Smooth muscle cell (in vitro differentiated cells): ENCODE results near the gene HAO1. TPM values are rescaled to one million over a fixed set of nuclear protein-coding genes. Genes with fewer than 3 reads are reported as not detected.
A peak's percentile ranks its signal among the peaks of the same experiment; 100 is the strongest.

Experiments
- DNase-seq: peaks from one replicate; lab custom pipeline; 2025; ENCODE audit not compliant: unreplicated experiment; lab: John Stamatoyannopoulos, UW
- H2AFZ ChIP-seq: fragments of 200-600 bp; sonication (generic); 2 replicates; pipeline ENCODE4 v1.6.0; 2016; ENCODE audit warnings: antibody characterized with exemption, low read depth, mild to moderate bottlenecking
- H3F3A ChIP-seq: fragments of 200-600 bp; sonication (generic); 2 replicates; pipeline ENCODE4 v1.6.0; 2017; ENCODE audit warnings: antibody characterized with exemption, low read depth
- H3K27ac ChIP-seq: fragments of 200-600 bp; sonication (generic); 2 replicates; pipeline ENCODE4 v1.5.1; 2016; ENCODE audit warnings: low read depth, mild to moderate bottlenecking
- H3K27me3 ChIP-seq: fragments of 200-600 bp; sonication (generic); 2 replicates; pipeline ENCODE4 v1.6.1; 2016; ENCODE audit warnings: low read depth, mild to moderate bottlenecking
- H3K36me3 ChIP-seq: fragments of 200-600 bp; sonication (generic); 2 replicates; pipeline ENCODE4 v1.5.1; 2016; ENCODE audit warnings: low read depth
- H3K4me1 ChIP-seq: fragments of 200-600 bp; sonication (generic); 2 replicates; pipeline ENCODE4 v1.5.1; 2016; ENCODE audit warnings: low read depth
- H3K4me2 ChIP-seq: fragments of 200-600 bp; sonication (generic); 2 replicates; pipeline ENCODE4 v1.6.0; 2016; ENCODE audit warnings: mild to moderate bottlenecking
- H3K4me3 ChIP-seq: fragments of 200-600 bp; sonication (generic); 2 replicates; pipeline ENCODE4 v1.5.1; 2016; ENCODE audit warnings: mild to moderate bottlenecking
- H3K79me2 ChIP-seq: fragments of 200-600 bp; sonication (generic); 2 replicates; pipeline ENCODE4 v1.6.0; 2016; ENCODE audit warnings: low read depth, mild to moderate bottlenecking
- H3K9ac ChIP-seq: fragments of 200-600 bp; sonication (generic); 2 replicates; pipeline ENCODE4 v1.6.0; 2016; ENCODE audit warnings: low read depth
- H3K9me3 ChIP-seq: fragments of 200-600 bp; sonication (generic); replicated peaks from 2 replicates; pipeline ENCODE4 v1.5.1; 2016; ENCODE audit warnings: low read depth
- H4K20me1 ChIP-seq: fragments of 200-600 bp; sonication (generic); 2 replicates; pipeline ENCODE4 v1.6.0; 2016; ENCODE audit warnings: low read depth
- CTCF ChIP-seq: fragments of 200-600 bp; sonication (generic); IDR thresholded peaks from 2 replicates; pipeline ENCODE4 v1.5.1; 2017; ENCODE audit warnings: borderline replicate concordance, mild to moderate bottlenecking, antibody characterized with exemption; ENCODE audit not compliant: insufficient read depth, poor library complexity, severe bottlenecking
- WGBS: methylation state at CpG from one replicate; pipeline ENCODE4 v1.1.7; 2016; ENCODE audit warnings: low lambda C conversion rate; 5-methylcytosine and 5-hydroxymethylcytosine counted together
- polyA plus RNA-seq: library from polyadenylated mRNA; unstranded; fragments of >200 nt; fragmentation: Nextera tagmentation; extraction: Ambion mirVana; gene quantifications from 2 replicates; pipeline ENCODE4 v1.2.1, GENCODE V29; 2016
- total RNA-seq: library from RNA; depleted of rRNA; stranded (reverse); fragments of >200 nt; gene quantifications from 2 replicates; pipeline ENCODE4 v1.2.3, GENCODE V29; 2014

HAO1 gene
- total and polyA plus RNA-seq, 2 experiments from 2014 or later = not detected

- 86% methylated on average over 2 of the region's 2 CpGs for WGBS
- H3K4me1 ChIP-seq = no peaks in the 10 kb centered on the region
Observed at GRCh38 chr20:7897781-7898364, 42.4 kb downstream of the HAO1 start.

GRCh38 chr20:7893014-7893730 lies 47.1 kb downstream of the HAO1 start:
- no peak overlapping the region for H3K4me3 ChIP-seq
- no peaks in the 10 kb centered on the region for H3K4me1 ChIP-seq
- H3K4me2 ChIP-seq = no peak overlapping the region
- no peak for TF ChIP-seq CTCF
- H3F3A ChIP-seq = no peaks in the 10 kb centered on the region
- no peaks in the 10 kb centered on the region for H3K9me3 ChIP-seq
- no peak overlapping the region for H2AFZ ChIP-seq
- DNase-seq = no peak
- H3K9ac ChIP-seq = no peak overlapping the region
- 78% methylated on average over 7 of the region's 7 CpGs for WGBS
- H3K36me3 ChIP-seq = no peaks in the 10 kb centered on the region
- no peaks in the 10 kb centered on the region for H4K20me1 ChIP-seq
- H3K27ac ChIP-seq = peak overlapping the region; percentile 71
- no peaks in the 10 kb centered on the region for H3K27me3 ChIP-seq
- no peaks in the 10 kb centered on the region for H3K79me2 ChIP-seq

More at GRCh38 chr20:7897781-7898364, 42.4 kb downstream of the HAO1 start:
- no peaks in the 10 kb centered on the region for H3K9me3 ChIP-seq
- DNase-seq = no peak
- H3K27ac ChIP-seq = no peak overlapping the region
- H3F3A ChIP-seq = no peaks in the 10 kb centered on the region
- H3K4me2 ChIP-seq = no peak overlapping the region
- H3K4me3 ChIP-seq = no peak overlapping the region
- H3K79me2 ChIP-seq = no peaks in the 10 kb centered on the region
- H3K36me3 ChIP-seq = no peaks in the 10 kb centered on the region
- no peaks in the 10 kb centered on the region for H4K20me1 ChIP-seq
- no peaks in the 10 kb centered on the region for H3K27me3 ChIP-seq
- no peak overlapping the region for H3K9ac ChIP-seq
- no peak overlapping the region for H2AFZ ChIP-seq
- TF ChIP-seq CTCF = no peak

GRCh38 chr20:7891705-7892104 lies 48.6 kb downstream of the HAO1 start:
- Histone ChIP-seq H3K27me3 (no peaks in the 10 kb centered on the region), H2AFZ (no peak overlapping the region), H3K9me3 (no peaks in the 10 kb centered on the region), H3F3A (no peaks in the 10 kb centered on the region), H3K4me3 (no peak overlapping the region), H3K27ac (no peak overlapping the region), H3K4me2 (no peak overlapping the region), H3K9ac (no peak overlapping the region), H3K4me1 (no peaks in the 10 kb centered on the region), H4K20me1 (no peaks in the 10 kb centered on the region), H3K79me2 (no peaks in the 10 kb centered on the region), H3K36me3 (no peaks in the 10 kb centered on the region)
- TF ChIP-seq CTCF = no peak
- 86% methylated on average over 5 of the region's 5 CpGs for WGBS
- DNase-seq = no peak
